SK-N-SH treated with all-trans-retinoic acid at 6 μM for 48 hours (cell line): Measurements from ENCODE around the gene CNGA3.

ENCODE experiments used
- ATAC-seq: fragments of 200-7000 bp; cut with Tn5 transposase; 3 replicates; pipeline ENCODE4 v1.9.1; 2020; ENCODE audit warnings: mild to moderate bottlenecking, moderate library complexity
- ARNTL ChIP-seq: fragments of 450-650 bp; formaldehyde crosslinking; IDR thresholded peaks from 2 replicates; pipeline ENCODE4 v1.5.0; 2020; ENCODE audit warnings: low read depth, mild to moderate bottlenecking, moderate library complexity, borderline replicate concordance
- BACH2 ChIP-seq: fragments of 250-450 bp; sonication (Bioruptor Pico); IDR thresholded peaks from 2 replicates; pipeline ENCODE4 v1.9.0; 2021; ENCODE audit warnings: mild to moderate bottlenecking, borderline replicate concordance
- CREB5 ChIP-seq: fragments of 250-450 bp; sonication (Bioruptor Pico); IDR thresholded peaks from 2 replicates; pipeline ENCODE4 v1.5.1; 2020; ENCODE audit warnings: low read depth, mild to moderate bottlenecking, moderate library complexity
- CSDC2 ChIP-seq: fragments of 250-450 bp; sonication (Bioruptor Pico); IDR thresholded peaks from 2 replicates; pipeline ENCODE4 v1.5.0; 2020; ENCODE audit warnings: mild to moderate bottlenecking, moderate library complexity
- CSRNP3 ChIP-seq: fragments of 250-450 bp; sonication (Bioruptor Pico); IDR thresholded peaks from 2 replicates; pipeline ENCODE4 v1.5.1; 2021; ENCODE audit warnings: mild to moderate bottlenecking, moderate library complexity
- ESRRG ChIP-seq: fragments of 250-450 bp; sonication (Bioruptor Pico); IDR thresholded peaks from 2 replicates; pipeline ENCODE4 v1.6.1; 2021; ENCODE audit warnings: mild to moderate bottlenecking
- GLIS3 ChIP-seq: fragments of 250-450 bp; sonication (Bioruptor Pico); IDR thresholded peaks from 2 replicates; pipeline ENCODE4 v1.5.0; 2020; ENCODE audit warnings: mild to moderate bottlenecking, moderate library complexity
- ISL1 ChIP-seq: fragments of 250-450 bp; sonication (Bioruptor Pico); IDR thresholded peaks from 2 replicates; pipeline ENCODE4 v2.1.2; 2022; ENCODE audit warnings: mild to moderate bottlenecking, moderate library complexity
- OSR1 ChIP-seq: fragments of 250-450 bp; sonication (Bioruptor Pico); IDR thresholded peaks from 2 replicates; pipeline ENCODE4 v1.8.0; 2022; ENCODE audit warnings: moderate library complexity, mild to moderate bottlenecking, inconsistent platforms
- PATZ1 ChIP-seq: fragments of 250-450 bp; sonication (Bioruptor Pico); IDR thresholded peaks from 2 replicates; pipeline ENCODE4 v1.8.0; 2020; ENCODE audit warnings: mild to moderate bottlenecking, moderate library complexity, borderline replicate concordance
- POU6F1 ChIP-seq: fragments of 250-450 bp; sonication (Bioruptor Pico); IDR thresholded peaks from 2 replicates; pipeline ENCODE4 v1.8.0; 2021; ENCODE audit warnings: low read depth, mild to moderate bottlenecking, moderate library complexity, borderline replicate concordance
- PPARA ChIP-seq: fragments of 250-450 bp; sonication (Bioruptor Pico); IDR thresholded peaks from 2 replicates; pipeline ENCODE4 v1.5.0; 2020; ENCODE audit warnings: mild to moderate bottlenecking, borderline replicate concordance
- SNAI2 ChIP-seq: fragments of 250-450 bp; sonication (Bioruptor Pico); IDR thresholded peaks from 2 replicates; pipeline ENCODE4 v1.5.0; 2020; ENCODE audit warnings: mild to moderate bottlenecking, moderate library complexity
- TCF4 ChIP-seq: fragments of 250-450 bp; sonication (Bioruptor Pico); IDR thresholded peaks from 2 replicates; pipeline ENCODE4 v1.8.0; 2021; ENCODE audit warnings: mild to moderate bottlenecking, moderate library complexity, borderline replicate concordance
- TOX ChIP-seq: fragments of 250-450 bp; sonication (Bioruptor Pico); IDR thresholded peaks from 2 replicates; pipeline ENCODE4 v1.8.0; 2021; ENCODE audit warnings: mild to moderate bottlenecking, moderate library complexity, borderline replicate concordance
- TSHZ2 ChIP-seq: fragments of 250-450 bp; sonication (Bioruptor Pico); IDR thresholded peaks from 2 replicates; pipeline ENCODE4 v1.5.0; 2020; ENCODE audit warnings: mild to moderate bottlenecking, moderate library complexity
- ZC3H10 ChIP-seq: fragments of 250-450 bp; sonication (Bioruptor Pico); IDR thresholded peaks from 2 replicates; pipeline ENCODE4 v1.5.1; 2021; ENCODE audit warnings: mild to moderate bottlenecking, moderate library complexity
- ZFP3 ChIP-seq: fragments of 250-450 bp; sonication (Bioruptor Pico); IDR thresholded peaks from 2 replicates; pipeline ENCODE4 v1.5.0; 2020; ENCODE audit warnings: mild to moderate bottlenecking, moderate library complexity
- ZFP30 ChIP-seq: fragments of 450-650 bp; formaldehyde crosslinking; IDR thresholded peaks from 2 replicates; pipeline ENCODE4 v1.5.0; 2022; ENCODE audit warnings: mild to moderate bottlenecking, moderate library complexity
- ZNF565 ChIP-seq: fragments of 450-650 bp; formaldehyde crosslinking; conservative IDR thresholded peaks from 2 replicates; pipeline ENCODE4 v1.5.0; 2020; ENCODE audit warnings: low read depth, mild to moderate bottlenecking, moderate library complexity
- ZNF70 ChIP-seq: fragments of 450-650 bp; formaldehyde crosslinking; IDR thresholded peaks from 2 replicates; pipeline ENCODE4 v1.5.0; 2020; ENCODE audit warnings: mild to moderate bottlenecking, moderate library complexity
- ZNF8 ChIP-seq: fragments of 450-650 bp; formaldehyde crosslinking; IDR thresholded peaks from 2 replicates; pipeline ENCODE4 v1.5.0; 2020; ENCODE audit warnings: mild to moderate bottlenecking, moderate library complexity

CNGA3 gene

GRCh38 chr2:98374286-98374685 lies 28.0 kb downstream of the CNGA3 start:
- no peak for ATAC-seq

GRCh38 chr2:98374958-98375570 lies 28.8 kb downstream of the CNGA3 start:
- ATAC-seq = no peak
- TF ChIP-seq ZFP3 = no peak
- no peak for TF ChIP-seq POU6F1 (CRISPR knock-in tag)
- TF ChIP-seq ZNF565 (CRISPR knock-in tag) = no peak
- no peak for TF ChIP-seq TSHZ2 (CRISPR knock-in tag)
- TF ChIP-seq ESRRG = no peak
- TF ChIP-seq CREB5 (CRISPR knock-in tag) = no peak
- no peak for TF ChIP-seq SNAI2 (CRISPR knock-in tag)
- TF ChIP-seq PPARA (CRISPR knock-in tag) = no peak
- no peak for TF ChIP-seq ZFP30 (CRISPR knock-in tag)

More at GRCh38 chr2:98374286-98374685, 28.0 kb downstream of the CNGA3 start:
- TF ChIP-seq CREB5 (CRISPR knock-in tag) = no peak
- no peak for TF ChIP-seq TOX (CRISPR knock-in tag)
- no peak for TF ChIP-seq ZFP30 (CRISPR knock-in tag)
- TF ChIP-seq PATZ1 = no peak
- TF ChIP-seq CSRNP3 = no peak
- TF ChIP-seq ISL1 (CRISPR knock-in tag) = no peak
- no peak for TF ChIP-seq SNAI2 (CRISPR knock-in tag)
- TF ChIP-seq GLIS3 (CRISPR knock-in tag) = no peak
- no peak for TF ChIP-seq BACH2 (CRISPR knock-in tag)
- no peak for TF ChIP-seq ZNF565 (CRISPR knock-in tag)
- TF ChIP-seq ZNF8 (CRISPR knock-in tag) = no peak
- TF ChIP-seq TCF4 (CRISPR knock-in tag) = no peak
- no peak for TF ChIP-seq ESRRG
- no peak for TF ChIP-seq ZNF70 (CRISPR knock-in tag)
- no peak for TF ChIP-seq ZC3H10 (CRISPR knock-in tag)
- TF ChIP-seq ARNTL (CRISPR knock-in tag) = no peak
- no peak for TF ChIP-seq OSR1 (CRISPR knock-in tag)
- TF ChIP-seq TSHZ2 (CRISPR knock-in tag) = no peak
- no peak for TF ChIP-seq CSDC2 (CRISPR knock-in tag)
